Lung (tissue), 12 donors: ENCODE data around the gene GTF2F2. TPM values are rescaled to one million over a fixed set of nuclear protein-coding genes. Genes with fewer than 3 reads are reported as not detected.
"Not testable (repeated sequence)": the region's sequence is repeated elsewhere in the genome, so short reads cannot be mapped to it uniquely, and the experiment has no call there.

ENCODE experiments used
- ATAC-seq: fragments of 200-7000 bp; cut with Tn5 transposase; one replicate; pipeline ENCODE4 v1.9.1; 2020; ENCODE audit warnings: moderate number of reproducible peaks; ENCODE audit not compliant: insufficient read depth, low FRiP score
- DNase-seq, 3 donors: peaks; one replicate each; pipeline ENCODE4 v3.0.0-alpha.2; 2013 to 2017
- H3K27ac ChIP-seq, 2 donors: one replicate each; pipeline ENCODE4 v1.5.1; 2013; ENCODE audit warnings: mild to moderate bottlenecking in 2 of 2, moderate library complexity in 2 of 2, control low read depth in 1 of 2, inconsistent platforms in 1 of 2, low read depth in 1 of 2, low read length in 1 of 2
- H3K27me3 ChIP-seq, 3 donors: one replicate each; pipeline ENCODE4 v1.5.1; 2013; ENCODE audit warnings: low read length in 2 of 3; ENCODE audit not compliant: control insufficient read depth in 3 of 3, insufficient read depth in 3 of 3
- H3K36me3 ChIP-seq, 4 donors: one replicate each; pipeline ENCODE4 v1.5.1; 2013; ENCODE audit warnings: low read length in 4 of 4, mild to moderate bottlenecking in 1 of 4, moderate library complexity in 1 of 4; ENCODE audit not compliant: control insufficient read depth in 4 of 4, insufficient read depth in 4 of 4
- H3K4me1 ChIP-seq, 5 donors: one replicate each; pipeline ENCODE4 v1.5.1; 2013; ENCODE audit warnings: low read length in 5 of 5, mild to moderate bottlenecking in 2 of 5, moderate library complexity in 1 of 5; ENCODE audit not compliant: control insufficient read depth in 5 of 5, insufficient read depth in 5 of 5
- H3K4me3 ChIP-seq: one replicate; pipeline ENCODE4 v1.5.1; 2013; ENCODE audit warnings: mild to moderate bottlenecking, control low read depth, moderate library complexity
- H3K9ac ChIP-seq, 2 donors: one replicate each; pipeline ENCODE4 v1.5.1; 2013; ENCODE audit warnings: low read length in 2 of 2, control low read depth in 1 of 2; ENCODE audit not compliant: insufficient read depth in 1 of 2
- H3K9me3 ChIP-seq, 4 donors: one replicate each; pipeline ENCODE4 v1.5.1; 2013; ENCODE audit warnings: low read length in 3 of 4, mild to moderate bottlenecking in 1 of 4, moderate library complexity in 1 of 4; ENCODE audit not compliant: control insufficient read depth in 4 of 4, insufficient read depth in 3 of 4
- CTCF ChIP-seq: IDR thresholded peaks from 2 replicates; pipeline ENCODE4 v1.5.1; 2012; ENCODE audit warnings: mild to moderate bottlenecking; ENCODE audit errors: control extremely low read depth, extremely low read depth
- WGBS, 2 donors: extraction: QIAGEN DNeasy Blood & Tissue Kit; methylation state at CpG; one replicate each; pipeline ENCODE4 v1.1.7; 2013; 5-methylcytosine and 5-hydroxymethylcytosine counted together
- polyA plus RNA-seq, 2 donors: library from polyadenylated mRNA; stranded (reverse); fragments of 200-250 nt; gene quantifications; one replicate each; pipeline ENCODE4 v1.2.1, GENCODE V29; 2013
- total RNA-seq, 2 donors: library from RNA; depleted of rRNA in 1 of 2; stranded (reverse); fragments of >200 nt in 1 of 2; gene quantifications; one replicate each; pipeline ENCODE4 v1.2.1, GENCODE V29; 2014 to 2021
- donor health status: control.
- donor health status: control.
- donor health status: Bipolar disorder and iron deficiency.
- donor health status: healthy.
- donor health status: DM: yes; HTN: yes; CAD: no.

The GTF2F2 gene
- total and polyA plus RNA-seq, 4 donors = 13.7 to 21.3 (median 14.3) TPM

GRCh38 chr13:45242524-45242923, 122.2 kb downstream of the GTF2F2 start:
- Histone ChIP-seq H3K27me3 (no peaks in the 10 kb centered on the region), H3K4me1 (peaks cover 0 to 3% (median 0%) of the 10 kb centered on the region in 5 donors), H3K36me3 (no peaks in the 10 kb centered on the region), H3K4me3 (no peak overlapping the region), H3K27ac (no peak overlapping the region), H3K9ac (no peak overlapping the region), H3K9me3 (no peaks in the 10 kb centered on the region)
- WGBS, 2 donors = 85 to 95% methylated on average over 1 of the region's 1 CpG
- no peak for ATAC-seq
- TF ChIP-seq CTCF = no peak
- no peak for DNase-seq

GRCh38 chr13:45243077-45243476, 122.8 kb downstream of the GTF2F2 start:
- DNase-seq = no peak
- no peaks in the 10 kb centered on the region for H3K36me3 ChIP-seq
- no peaks in the 10 kb centered on the region for H3K9me3 ChIP-seq
- H3K9ac ChIP-seq = no peak overlapping the region
- no peak overlapping the region for H3K27ac ChIP-seq
- H3K4me3 ChIP-seq = no peak overlapping the region
- ATAC-seq = no peak
- H3K4me1 ChIP-seq = peaks cover 0 to 3% (median 0%) of the 10 kb centered on the region in 5 donors
- WGBS, 2 donors = 93 to 94% methylated on average over 8 of the region's 8 CpGs
- no peak for TF ChIP-seq CTCF
- no peaks in the 10 kb centered on the region for H3K27me3 ChIP-seq

GRCh38 chr13:45244736-45245135, 124.4 kb downstream of the GTF2F2 start:
- WGBS, 2 donors = 94 to 98% methylated on average over 7 of the region's 7 CpGs
- not testable (repeated sequence) for H3K36me3 ChIP-seq, DNase-seq, ATAC-seq, H3K4me3 ChIP-seq, H3K9ac ChIP-seq, H3K27me3 ChIP-seq, H3K27ac ChIP-seq, H3K9me3 ChIP-seq, H3K4me1 ChIP-seq

- Histone ChIP-seq H3K4me1 (peaks cover 0 to 2% (median 0%) of the 10 kb centered on the region in 5 donors), H3K9ac (no peak overlapping the region), H3K4me3 (no peak overlapping the region), H3K27ac (no peak overlapping the region), H3K9me3 (no peaks in the 10 kb centered on the region), H3K27me3 (no peaks in the 10 kb centered on the region), H3K36me3 (peaks cover 0 to 6% (median 0%) of the 10 kb centered on the region in 4 donors)
- ATAC-seq (no peak), DNase-seq (no peak)
- no peak for TF ChIP-seq CTCF
- WGBS, 2 donors = 83 to 93% methylated on average over 3 of the region's 3 CpGs
These were observed 129.4 kb downstream of the GTF2F2 start for GRCh38 chr13:45249662-45250061.
